Activated T-helper 17 cell treated with anti-CD3 and anti-CD28 coated beads, Interleukin-2, amount 50 U/mL, for 72 hours (primary cell): ENCODE data around the gene GGA3. TPM values are rescaled to one million over a fixed set of nuclear protein-coding genes. Genes with fewer than 3 reads are reported as not detected.
A peak's percentile ranks its signal among the peaks of the same experiment; 100 is the strongest.
"Not testable (repeated sequence)": the region's sequence is repeated elsewhere in the genome, so short reads cannot be mapped to it uniquely, and the experiment has no call there.

Source experiments
- ATAC-seq: fragments of 150-1000 bp; cut with Tn5 transposase; replicated peaks from 2 replicates; pipeline ENCODE4 v1.10.0; 2021; ENCODE audit warnings: mild to moderate bottlenecking, moderate library complexity
- H3K27ac Mint-ChIP-seq: one replicate; pipeline ENCODE4 v1.8.0; 2022; ENCODE audit warnings: mixed read lengths
- H3K27me3 Mint-ChIP-seq: one replicate; pipeline ENCODE4 v1.8.0; 2022; ENCODE audit warnings: mixed read lengths
- H3K36me3 Mint-ChIP-seq: one replicate; pipeline ENCODE4 v1.8.0; 2022; ENCODE audit warnings: low read depth, mild to moderate bottlenecking, mixed read lengths
- H3K4me1 Mint-ChIP-seq: one replicate; pipeline ENCODE4 v1.8.0; 2022; ENCODE audit warnings: mixed read lengths
- H3K4me3 Mint-ChIP-seq: one replicate; pipeline ENCODE4 v1.8.0; 2022; ENCODE audit warnings: mild to moderate bottlenecking, mixed read lengths
- H3K9me3 Mint-ChIP-seq: one replicate; pipeline ENCODE4 v1.8.0; 2022; ENCODE audit warnings: mixed read lengths
- total RNA-seq, 2 donors: library from RNA; stranded (reverse); gene quantifications; one replicate each; pipeline ENCODE4 v1.2.3, GENCODE V29; 2022

Gene GGA3
- total RNA-seq, 2 donors from 2014 or later: 63.2 to 71.9 TPM

GRCh38 chr17:75228847-75229246 lies 32.6 kb downstream of the GGA3 start:
- no peaks in the 10 kb centered on the region for H3K9me3 Mint-ChIP-seq
- no peaks in the 10 kb centered on the region for H3K4me1 Mint-ChIP-seq
- peaks cover 98% of the 10 kb centered on the region for H3K36me3 Mint-ChIP-seq
- H3K4me3 Mint-ChIP-seq: no peak overlapping the region
- no peak for ATAC-seq
- H3K27me3 Mint-ChIP-seq: no peaks in the 10 kb centered on the region
- no peak overlapping the region for H3K27ac Mint-ChIP-seq

- no peak for ATAC-seq
- Mint-ChIP-seq H3K4me3 (no peak overlapping the region), H3K9me3 (no peaks in the 10 kb centered on the region), H3K27me3 (no peaks in the 10 kb centered on the region), H3K27ac (no peak overlapping the region), H3K4me1 (no peaks in the 10 kb centered on the region), H3K36me3 (peaks cover 100% of the 10 kb centered on the region)
These were observed 33.1 kb downstream of the GGA3 start for GRCh38 chr17:75228305-75228704.

- Mint-ChIP-seq H3K27ac (no peak overlapping the region), H3K4me3 (no peak overlapping the region), H3K4me1 (no peaks in the 10 kb centered on the region), H3K9me3 (no peaks in the 10 kb centered on the region), H3K27me3 (no peaks in the 10 kb centered on the region), H3K36me3 (peaks cover 100% of the 10 kb centered on the region)
- no peak for ATAC-seq
These were observed 33.7 kb downstream of the GGA3 start for GRCh38 chr17:75227729-75228128.

- H3K27me3 Mint-ChIP-seq: no peaks in the 10 kb centered on the region
- H3K4me1 Mint-ChIP-seq: peaks cover 4% of the 10 kb centered on the region
- no peak for ATAC-seq
- H3K4me3 Mint-ChIP-seq: no peak overlapping the region
- H3K9me3 Mint-ChIP-seq: no peaks in the 10 kb centered on the region
- no peak overlapping the region for H3K27ac Mint-ChIP-seq
- peaks cover 96% of the 10 kb centered on the region for H3K36me3 Mint-ChIP-seq
These were observed 36.4 kb downstream of the GGA3 start for GRCh38 chr17:75225016-75225415.

GRCh38 chr17:75219815-75220214 lies 41.6 kb downstream of the GGA3 start:
- Mint-ChIP-seq H3K27ac (no peak overlapping the region), H3K27me3 (no peaks in the 10 kb centered on the region), H3K9me3 (no peaks in the 10 kb centered on the region), H3K4me3 (no peak overlapping the region), H3K4me1 (peaks cover 8% of the 10 kb centered on the region), H3K36me3 (peaks cover 95% of the 10 kb centered on the region)
- ATAC-seq: no peak

GRCh38 chr17:75218131-75218530 lies 43.3 kb downstream of the GGA3 start:
- peaks cover 95% of the 10 kb centered on the region for H3K36me3 Mint-ChIP-seq

GRCh38 chr17:75209061-75209460 lies 52.3 kb downstream of the GGA3 start:
- Mint-ChIP-seq H3K27ac (no peak overlapping the region), H3K4me1 (peaks cover 9% of the 10 kb centered on the region), H3K36me3 (peaks cover 77% of the 10 kb centered on the region), H3K9me3 (no peaks in the 10 kb centered on the region), H3K27me3 (no peaks in the 10 kb centered on the region), H3K4me3 (no peak overlapping the region)
- ATAC-seq: no peak

More at GRCh38 chr17:75218131-75218530, 43.3 kb downstream of the GGA3 start:
- no peaks in the 10 kb centered on the region for H3K27me3 Mint-ChIP-seq
- ATAC-seq: no peak
- H3K9me3 Mint-ChIP-seq: no peaks in the 10 kb centered on the region
- peaks cover 8% of the 10 kb centered on the region for H3K4me1 Mint-ChIP-seq
- no peak overlapping the region for H3K4me3 Mint-ChIP-seq
- no peak overlapping the region for H3K27ac Mint-ChIP-seq

GRCh38 chr17:75208161-75208560 lies 53.2 kb downstream of the GGA3 start:
- H3K4me1 Mint-ChIP-seq: peaks cover 9% of the 10 kb centered on the region
- peak overlapping the region; percentile 98 for H3K4me3 Mint-ChIP-seq
- H3K27ac Mint-ChIP-seq: no peak overlapping the region
- no peaks in the 10 kb centered on the region for H3K9me3 Mint-ChIP-seq
- no peaks in the 10 kb centered on the region for H3K27me3 Mint-ChIP-seq
- no peak for ATAC-seq
- H3K36me3 Mint-ChIP-seq: peaks cover 68% of the 10 kb centered on the region

- no peak overlapping the region for H3K27ac Mint-ChIP-seq
- H3K4me1 Mint-ChIP-seq: peaks cover 9% of the 10 kb centered on the region
- ATAC-seq: no peak
- peak overlapping the region; percentile 98 for H3K4me3 Mint-ChIP-seq
- no peaks in the 10 kb centered on the region for H3K27me3 Mint-ChIP-seq
- no peaks in the 10 kb centered on the region for H3K9me3 Mint-ChIP-seq
- peaks cover 64% of the 10 kb centered on the region for H3K36me3 Mint-ChIP-seq
These were observed 53.6 kb downstream of the GGA3 start for GRCh38 chr17:75207760-75208159.

- H3K4me1 Mint-ChIP-seq, ATAC-seq, H3K27me3 Mint-ChIP-seq, H3K9me3 Mint-ChIP-seq: not testable (repeated sequence)
- Mint-ChIP-seq H3K36me3 (peaks cover 56% of the 10 kb centered on the region), H3K27ac (peak overlapping the region; percentile 99), H3K4me3 (peak overlapping the region; percentile 98)
These were observed 54.4 kb downstream of the GGA3 start for GRCh38 chr17:75207050-75207407.

GRCh38 chr17:75205793-75206163 lies 55.6 kb downstream of the GGA3 start:
- Mint-ChIP-seq H3K36me3 (peaks cover 44% of the 10 kb centered on the region), H3K27me3 (no peaks in the 10 kb centered on the region), H3K9me3 (no peaks in the 10 kb centered on the region), H3K4me3 (peak overlapping the region; percentile 98), H3K27ac (peak overlapping the region; percentile 99), H3K4me1 (peaks cover 5% of the 10 kb centered on the region)
- peak; percentile 5 for ATAC-seq

GRCh38 chr17:75205037-75205792 lies 56.2 kb downstream of the GGA3 start, which contains the start of gene NUP85:
Gene NUP85, plus strand, starts transcription at chr17:75205679. Its CDS starts 83 bp downstream, at chr17:75205762.
- ATAC-seq: peak; percentile 88
- H3K4me1 Mint-ChIP-seq: peaks cover 5% of the 10 kb centered on the region
- peaks cover 38% of the 10 kb centered on the region for H3K36me3 Mint-ChIP-seq
- peak within 1 kb of the TSS; percentile 98 for H3K4me3 Mint-ChIP-seq
- H3K9me3 Mint-ChIP-seq: no peaks in the 10 kb centered on the region
- peak within 1 kb of the TSS; percentile 99 for H3K27ac Mint-ChIP-seq
- no peaks in the 10 kb centered on the region for H3K27me3 Mint-ChIP-seq

- H3K4me1 Mint-ChIP-seq: no peaks in the 10 kb centered on the region
- no peaks in the 10 kb centered on the region for H3K36me3 Mint-ChIP-seq
These were observed 61.4 kb downstream of the GGA3 start for GRCh38 chr17:75199886-75200618.

GRCh38 chr17:75194879-75195278 lies 66.5 kb downstream of the GGA3 start:
- H3K4me1 Mint-ChIP-seq: no peaks in the 10 kb centered on the region
- H3K9me3 Mint-ChIP-seq: no peaks in the 10 kb centered on the region
- H3K27me3 Mint-ChIP-seq: no peaks in the 10 kb centered on the region
- H3K27ac Mint-ChIP-seq: no peak overlapping the region
- H3K4me3 Mint-ChIP-seq: no peak overlapping the region
- H3K36me3 Mint-ChIP-seq: no peaks in the 10 kb centered on the region
- ATAC-seq: no peak

More at GRCh38 chr17:75199886-75200618, 61.4 kb downstream of the GGA3 start:
- no peak for ATAC-seq
- Mint-ChIP-seq H3K27ac (peak overlapping the region; percentile 9), H3K27me3 (no peaks in the 10 kb centered on the region), H3K9me3 (no peaks in the 10 kb centered on the region), H3K4me3 (no peak overlapping the region)

- no peak overlapping the region for H3K4me3 Mint-ChIP-seq
- ATAC-seq: no peak
- no peak overlapping the region for H3K27ac Mint-ChIP-seq
- H3K9me3 Mint-ChIP-seq: no peaks in the 10 kb centered on the region
- H3K36me3 Mint-ChIP-seq: no peaks in the 10 kb centered on the region
- peaks cover 6% of the 10 kb centered on the region for H3K4me1 Mint-ChIP-seq
- no peaks in the 10 kb centered on the region for H3K27me3 Mint-ChIP-seq
These were observed 69.8 kb downstream of the GGA3 start for GRCh38 chr17:75191584-75191983.
